ENCODE results near the gene STK11IP.

Gene STK11IP

DNA sequence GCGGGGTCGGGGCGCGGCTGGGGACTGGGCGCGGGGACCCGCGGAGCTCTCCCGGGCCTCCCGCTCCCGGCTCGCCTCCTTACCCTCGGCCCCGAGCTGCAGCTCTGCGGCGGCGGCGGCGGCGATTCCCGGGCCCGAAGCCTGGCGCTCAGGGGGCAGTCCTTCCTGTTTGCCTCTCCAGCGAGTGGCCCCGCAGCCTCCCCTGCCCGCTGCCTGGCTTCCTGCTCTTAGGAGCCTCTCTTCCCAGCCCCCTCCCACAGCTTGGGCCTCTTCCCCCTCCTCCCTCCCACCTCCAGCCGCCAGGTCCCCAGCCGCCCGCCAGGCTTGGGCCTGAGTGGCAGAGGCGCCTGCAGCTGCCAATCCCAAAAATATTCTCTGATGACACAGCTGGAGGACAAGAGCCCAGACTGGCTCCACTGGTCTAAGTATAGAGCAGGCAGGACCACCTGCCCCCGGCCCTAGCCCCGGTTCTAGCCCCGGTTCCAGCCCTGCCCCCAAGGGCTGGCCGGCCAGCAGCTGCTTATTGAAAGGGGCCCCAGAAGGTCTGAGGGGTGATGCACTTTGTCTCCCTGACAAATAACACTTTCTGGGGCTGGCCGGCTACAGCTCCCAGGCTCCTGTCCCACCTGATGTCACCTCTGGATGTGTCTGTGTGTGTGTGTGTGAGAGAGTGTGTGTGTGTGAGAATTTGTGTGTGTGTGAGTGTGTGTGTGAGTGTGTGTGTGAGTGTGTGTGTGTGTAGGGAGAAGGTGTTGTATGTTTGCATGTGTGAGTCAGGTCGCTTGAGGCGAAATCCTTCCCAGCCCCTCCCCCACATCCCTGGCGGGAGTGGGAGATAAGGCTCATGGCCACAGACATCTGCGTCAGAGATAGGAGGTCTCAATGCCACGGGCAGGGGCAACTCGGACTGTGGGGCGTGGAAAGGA lies 26.1 kb upstream of the STK11IP start, which contains the start of gene OBSL1:
OBSL1 (minus strand) TSS at position 229 of the 926 bp plus-strand sequence. CDS start 307 bp downstream, outside the sequence.
- no peak for TF ChIP-seq CTCF (conservative IDR thresholded peaks at IDR 0.05; ENCODE audit: low read depth)
- CTCF ChIA-PET, result interaction anchor here (0.6 to 4.0 kb wide), 2 partner anchors 11 to 98 kb away, joined by 3 to 21 read pairs; no protein-coding TSS in a partner anchor
- POLR2A ChIA-PET (ENCODE audit: low non-redundant PET), result interaction anchor here (0.5 to 1.5 kb wide), 3 partner anchors 25 to 319 kb away, joined by 3 to 7 read pairs (median 3); partner anchors contain the start of genes CHPF and TMEM198
- peak within 1 kb of the TSS; percentile 77 for H3K27ac ChIP-seq
- DNase-seq (ENCODE audit: low spot score), result peak; percentile 56

GRCh38 chr2:219572237-219573001 lies 25.2 kb upstream of the STK11IP start, which contains the start of gene INHA:
INHA (plus strand) TSS chr2:219572310; CDS start chr2:219572375, 65 bp downstream.
- peak within 1 kb of the TSS; percentile 77 for H3K27ac ChIP-seq
- ChIA-PET CTCF (interaction anchor here (4.0 kb wide), 1 partner anchor 12 kb away, joined by 21 read pairs; no protein-coding TSS in a partner anchor), POLR2A (ENCODE audit: low non-redundant PET) (no interaction called here)
- DNase-seq (ENCODE audit: low spot score), result no peak
- TF ChIP-seq CTCF (conservative IDR thresholded peaks at IDR 0.05; ENCODE audit: low read depth), result no peak

GRCh38 chr2:219573166-219573565 lies 24.5 kb upstream of the STK11IP start:
- DNase-seq (ENCODE audit: low spot score), result no peak
- H3K27ac ChIP-seq, result no peak overlapping the region
- POLR2A ChIA-PET (ENCODE audit: low non-redundant PET), result no interaction called here
- CTCF ChIA-PET, result interaction anchor here (1.5 kb wide), 1 partner anchor 13 kb away, joined by 5 read pairs; no protein-coding TSS in a partner anchor
- no peak for TF ChIP-seq CTCF (conservative IDR thresholded peaks at IDR 0.05; ENCODE audit: low read depth)

DNA sequence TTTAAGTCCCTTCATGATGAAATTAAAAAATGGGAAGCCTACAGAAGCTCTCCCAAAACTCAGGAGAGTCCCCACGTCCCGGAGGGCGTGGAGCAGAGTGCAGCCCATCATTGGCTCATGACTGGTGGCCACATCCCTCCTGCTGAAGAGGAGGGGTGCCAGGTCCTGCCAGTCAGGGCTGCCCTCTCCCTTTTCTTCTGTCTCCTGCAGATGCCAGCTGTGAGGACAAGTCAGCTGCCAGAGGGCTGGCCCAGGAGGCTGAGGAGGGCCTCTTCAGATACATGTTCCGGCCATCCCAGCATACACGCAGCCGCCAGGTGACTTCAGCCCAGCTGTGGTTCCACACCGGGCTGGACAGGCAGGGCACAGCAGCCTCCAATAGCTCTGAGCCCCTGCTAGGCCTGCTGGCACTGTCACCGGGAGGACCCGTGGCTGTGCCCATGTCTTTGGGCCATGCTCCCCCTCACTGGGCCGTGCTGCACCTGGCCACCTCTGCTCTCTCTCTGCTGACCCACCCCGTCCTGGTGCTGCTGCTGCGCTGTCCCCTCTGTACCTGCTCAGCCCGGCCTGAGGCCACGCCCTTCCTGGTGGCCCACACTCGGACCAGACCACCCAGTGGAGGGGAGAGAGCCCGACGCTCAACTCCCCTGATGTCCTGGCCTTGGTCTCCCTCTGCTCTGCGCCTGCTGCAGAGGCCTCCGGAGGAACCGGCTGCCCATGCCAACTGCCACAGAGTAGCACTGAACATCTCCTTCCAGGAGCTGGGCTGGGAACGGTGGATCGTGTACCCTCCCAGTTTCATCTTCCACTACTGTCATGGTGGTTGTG lies 23.0 kb upstream of the STK11IP start:
- ChIA-PET CTCF (interaction anchor here (0.6 to 1.5 kb wide), 2 partner anchors 14 to 146 kb away, joined by 3 to 5 read pairs; no protein-coding TSS in a partner anchor), POLR2A (ENCODE audit: low non-redundant PET) (no interaction called here)
- no peak for TF ChIP-seq CTCF (conservative IDR thresholded peaks at IDR 0.05; ENCODE audit: low read depth)
- no peak for DNase-seq (ENCODE audit: low spot score)
- no peak overlapping the region for H3K27ac ChIP-seq

GRCh38 chr2:219575566-219576504 lies 21.8 kb upstream of the STK11IP start:
- ChIA-PET CTCF (interaction anchor here (0.9 kb wide), 1 partner anchor 15 kb away, joined by 8 read pairs; no protein-coding TSS in a partner anchor), POLR2A (ENCODE audit: low non-redundant PET) (no interaction called here)
- no peak for DNase-seq (ENCODE audit: low spot score)
- TF ChIP-seq CTCF (conservative IDR thresholded peaks at IDR 0.05; ENCODE audit: low read depth), result no peak
- no peak overlapping the region for H3K27ac ChIP-seq
